ENCODE data around the gene TRAPPC12.
A peak's percentile ranks its signal among the peaks of the same experiment; 100 is the strongest.

The TRAPPC12 gene

GRCh38 chr2:3470856-3471737 lies 91.6 kb downstream of the TRAPPC12 start:
- no peak overlapping the region for H3K27ac Mint-ChIP-seq
- H3K27me3 Mint-ChIP-seq, result no peaks in the 10 kb centered on the region
- H3K4me3 Mint-ChIP-seq, result no peak overlapping the region
- no peaks in the 10 kb centered on the region for H3K4me1 Mint-ChIP-seq
- H3K36me3 Mint-ChIP-seq, result peaks cover 13% of the 10 kb centered on the region
- no peaks in the 10 kb centered on the region for H3K9me3 Mint-ChIP-seq

- Mint-ChIP-seq H3K4me3 (no peak overlapping the region), H3K4me1 (no peaks in the 10 kb centered on the region), H3K27me3 (no peaks in the 10 kb centered on the region), H3K9me3 (no peaks in the 10 kb centered on the region), H3K27ac (no peak overlapping the region), H3K36me3 (peaks cover 13% of the 10 kb centered on the region)
Observed at GRCh38 chr2:3472296-3472695, 92.8 kb downstream of the TRAPPC12 start.

GRCh38 chr2:3472966-3473365 lies 93.5 kb downstream of the TRAPPC12 start:
- no peaks in the 10 kb centered on the region for H3K27me3 Mint-ChIP-seq
- H3K4me3 Mint-ChIP-seq, result no peak overlapping the region
- H3K9me3 Mint-ChIP-seq, result no peaks in the 10 kb centered on the region
- H3K36me3 Mint-ChIP-seq, result peaks cover 12% of the 10 kb centered on the region
- no peaks in the 10 kb centered on the region for H3K4me1 Mint-ChIP-seq
- no peak overlapping the region for H3K27ac Mint-ChIP-seq

- Mint-ChIP-seq H3K36me3 (peaks cover 4% of the 10 kb centered on the region), H3K27ac (no peak overlapping the region), H3K27me3 (no peaks in the 10 kb centered on the region), H3K4me3 (no peak overlapping the region), H3K9me3 (no peaks in the 10 kb centered on the region), H3K4me1 (peaks cover 5% of the 10 kb centered on the region)
Observed at GRCh38 chr2:3475771-3476170, 96.3 kb downstream of the TRAPPC12 start.

- Mint-ChIP-seq H3K9me3 (no peaks in the 10 kb centered on the region), H3K4me3 (no peak overlapping the region), H3K4me1 (peaks cover 5% of the 10 kb centered on the region), H3K27ac (no peak overlapping the region), H3K27me3 (no peaks in the 10 kb centered on the region), H3K36me3 (peaks cover 4% of the 10 kb centered on the region)
Observed at GRCh38 chr2:3476321-3476984, 97.0 kb downstream of the TRAPPC12 start.

GRCh38 chr2:3476985-3477327 lies 97.5 kb downstream of the TRAPPC12 start:
- H3K4me3 Mint-ChIP-seq, result no peak overlapping the region
- peaks cover 4% of the 10 kb centered on the region for H3K36me3 Mint-ChIP-seq
- H3K27me3 Mint-ChIP-seq, result no peaks in the 10 kb centered on the region
- no peak overlapping the region for H3K27ac Mint-ChIP-seq
- peaks cover 5% of the 10 kb centered on the region for H3K4me1 Mint-ChIP-seq
- H3K9me3 Mint-ChIP-seq, result no peaks in the 10 kb centered on the region

- Mint-ChIP-seq H3K4me1 (peaks cover 5% of the 10 kb centered on the region), H3K27ac (no peak overlapping the region), H3K27me3 (no peaks in the 10 kb centered on the region), H3K9me3 (no peaks in the 10 kb centered on the region), H3K4me3 (no peak overlapping the region), H3K36me3 (no peaks in the 10 kb centered on the region)
Observed at GRCh38 chr2:3478846-3479385, 99.4 kb downstream of the TRAPPC12 start.

GRCh38 chr2:3479430-3480320 lies 100.2 kb downstream of the TRAPPC12 start:
- peaks cover 5% of the 10 kb centered on the region for H3K4me1 Mint-ChIP-seq
- no peaks in the 10 kb centered on the region for H3K9me3 Mint-ChIP-seq
- no peaks in the 10 kb centered on the region for H3K27me3 Mint-ChIP-seq
- H3K36me3 Mint-ChIP-seq, result no peaks in the 10 kb centered on the region
- peak overlapping the region; percentile 81 for H3K27ac Mint-ChIP-seq
- no peak overlapping the region for H3K4me3 Mint-ChIP-seq

GRCh38 chr2:3480352-3481010 lies 101.0 kb downstream of the TRAPPC12 start:
- Mint-ChIP-seq H3K27ac (peak overlapping the region; percentile 46), H3K4me3 (no peak overlapping the region), H3K9me3 (no peaks in the 10 kb centered on the region), H3K27me3 (no peaks in the 10 kb centered on the region), H3K4me1 (peaks cover 5% of the 10 kb centered on the region), H3K36me3 (no peaks in the 10 kb centered on the region)

GRCh38 chr2:3481011-3481400 lies 101.5 kb downstream of the TRAPPC12 start:
- no peak overlapping the region for H3K4me3 Mint-ChIP-seq
- H3K36me3 Mint-ChIP-seq, result no peaks in the 10 kb centered on the region

GRCh38 chr2:3481736-3482362 lies 102.4 kb downstream of the TRAPPC12 start:
- peaks cover 5% of the 10 kb centered on the region for H3K4me1 Mint-ChIP-seq
- H3K9me3 Mint-ChIP-seq, result no peaks in the 10 kb centered on the region
- H3K27ac Mint-ChIP-seq, result no peak overlapping the region
- no peaks in the 10 kb centered on the region for H3K27me3 Mint-ChIP-seq
- no peak overlapping the region for H3K4me3 Mint-ChIP-seq
- H3K36me3 Mint-ChIP-seq, result no peaks in the 10 kb centered on the region

More at GRCh38 chr2:3481011-3481400, 101.5 kb downstream of the TRAPPC12 start:
- Mint-ChIP-seq H3K27ac (no peak overlapping the region), H3K9me3 (no peaks in the 10 kb centered on the region), H3K4me1 (peaks cover 5% of the 10 kb centered on the region), H3K27me3 (no peaks in the 10 kb centered on the region)

GRCh38 chr2:3482363-3482821 lies 102.9 kb downstream of the TRAPPC12 start:
- Mint-ChIP-seq H3K27ac (no peak overlapping the region), H3K4me1 (peaks cover 5% of the 10 kb centered on the region), H3K27me3 (no peaks in the 10 kb centered on the region), H3K4me3 (no peak overlapping the region), H3K9me3 (no peaks in the 10 kb centered on the region), H3K36me3 (no peaks in the 10 kb centered on the region)

- H3K36me3 Mint-ChIP-seq, result no peaks in the 10 kb centered on the region
- H3K27me3 Mint-ChIP-seq, result no peaks in the 10 kb centered on the region
- no peak overlapping the region for H3K4me3 Mint-ChIP-seq
- H3K27ac Mint-ChIP-seq, result no peak overlapping the region
- H3K4me1 Mint-ChIP-seq, result peaks cover 5% of the 10 kb centered on the region
- no peaks in the 10 kb centered on the region for H3K9me3 Mint-ChIP-seq
Observed at GRCh38 chr2:3483227-3483985, 103.9 kb downstream of the TRAPPC12 start.
